HG02763 (cell line): ENCODE data around the gene MT4.

Experiments used
- ATAC-seq: cut with Tn5 transposase; IDR thresholded peaks from one replicate; pipeline ENCODE4 v1.9.1; 2021; ENCODE audit warnings: mild to moderate bottlenecking, moderate library complexity; ENCODE audit not compliant: unreplicated experiment

MT4 gene

GRCh38 chr16:56564793-56565477, at the start of gene MT4:
Gene MT4 (plus strand): TSS chr16:56565073. CDS start chr16:56565129, 56 bp downstream.
- no peak for ATAC-seq

DNA sequence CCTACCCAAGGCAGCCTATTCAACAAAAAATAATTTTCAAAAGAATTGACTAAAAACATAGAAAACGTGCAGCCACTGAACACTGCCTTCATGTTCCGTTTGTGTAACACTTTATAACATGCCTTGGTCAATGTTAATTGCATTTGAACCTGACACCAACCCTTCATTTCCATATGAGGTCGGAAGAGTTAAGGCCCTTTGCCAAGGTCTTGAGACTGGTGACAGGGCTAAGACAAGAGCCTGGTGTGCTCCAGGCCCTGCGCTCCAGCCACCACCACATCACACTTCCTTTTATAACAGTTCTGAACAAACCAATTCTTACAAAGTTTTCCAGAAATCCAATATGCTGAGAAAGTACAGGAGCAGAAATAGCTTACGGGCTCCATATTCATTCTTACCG, 49.2 kb upstream of the MT4 start:
- no peak for ATAC-seq

GRCh38 chr16:56517206-56517605, 47.7 kb upstream of the MT4 start:
- no peak for ATAC-seq

DNA sequence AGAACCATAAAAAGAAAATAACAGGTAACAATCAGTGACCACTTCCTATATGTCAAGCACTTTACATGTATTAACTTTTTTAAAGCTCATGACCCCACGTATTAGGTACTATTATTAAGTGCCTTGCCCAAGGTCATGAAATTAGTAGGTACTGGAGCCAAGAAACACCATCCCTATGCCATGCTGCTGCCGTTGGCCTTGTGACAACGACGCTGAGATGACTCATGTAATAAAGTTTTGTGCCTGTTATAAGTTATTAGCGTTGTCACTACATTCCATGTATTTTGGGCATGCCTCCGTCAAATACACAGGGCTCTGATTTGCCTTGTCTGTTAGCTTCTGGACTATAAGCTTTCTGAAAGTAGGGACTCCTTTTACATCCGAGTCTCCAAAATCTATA, 46.4 kb upstream of the MT4 start:
- ATAC-seq = no peak

DNA sequence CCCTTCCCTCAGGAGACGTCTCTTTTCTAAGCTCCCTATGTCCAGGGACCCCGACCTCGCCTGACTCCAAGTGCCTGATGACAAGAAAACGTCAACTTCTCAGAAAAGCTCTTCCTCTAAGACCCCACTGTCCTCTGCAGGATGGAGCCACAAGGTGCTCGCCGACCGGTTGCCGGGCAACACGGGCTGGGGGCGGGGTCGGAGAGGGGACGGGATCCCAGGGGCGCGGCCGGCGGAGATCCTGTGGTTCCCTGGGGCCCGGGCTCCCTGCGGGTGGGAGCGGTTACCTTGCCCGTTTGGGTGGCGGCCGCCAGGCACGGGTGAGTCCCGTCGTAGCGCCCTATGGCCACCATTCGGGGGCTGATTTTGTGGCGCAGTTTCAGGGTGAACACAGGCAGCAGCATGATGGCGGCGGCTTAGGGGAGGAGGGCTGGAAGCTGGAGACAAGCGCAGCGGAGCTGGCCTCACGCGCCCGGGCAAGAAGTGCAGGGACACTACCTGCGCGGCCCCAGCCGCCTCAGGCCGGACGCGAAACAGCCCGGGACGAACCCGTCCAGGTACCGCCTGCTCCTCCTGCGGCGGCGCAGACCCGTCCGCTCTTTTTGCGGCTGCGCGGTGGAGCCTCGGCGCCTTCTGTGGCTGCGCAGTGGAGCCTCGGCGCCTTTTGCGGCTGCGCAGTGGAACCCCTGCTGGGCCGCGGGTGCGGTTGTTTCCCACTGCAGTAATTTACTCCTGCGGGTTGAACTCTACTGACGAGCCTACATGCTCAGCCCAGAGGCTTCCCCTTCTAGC, 45.2 kb upstream of the MT4 start, which contains the start of gene BBS2:
BBS2 (minus strand) TSS at position 566 of the 792 bp plus-strand sequence; CDS start at position 404, 162 bp downstream.
- ATAC-seq = peak; percentile 85

DNA sequence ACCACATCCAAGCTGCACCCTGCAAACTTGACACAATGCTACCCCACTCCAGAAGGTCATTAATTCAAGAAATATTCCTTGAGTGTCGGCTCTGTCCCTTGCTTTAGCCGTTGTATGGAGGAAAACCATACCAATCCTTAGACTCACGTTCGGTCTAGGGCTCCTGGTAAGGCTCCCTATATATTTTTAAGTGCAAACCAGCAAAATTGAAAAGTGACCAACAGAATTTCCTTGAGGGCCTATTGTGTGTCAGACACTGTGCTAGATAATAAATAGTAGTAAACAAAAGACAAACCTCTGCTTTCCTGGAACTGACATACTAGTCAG, 44.7 kb upstream of the MT4 start:
- no peak for ATAC-seq

DNA sequence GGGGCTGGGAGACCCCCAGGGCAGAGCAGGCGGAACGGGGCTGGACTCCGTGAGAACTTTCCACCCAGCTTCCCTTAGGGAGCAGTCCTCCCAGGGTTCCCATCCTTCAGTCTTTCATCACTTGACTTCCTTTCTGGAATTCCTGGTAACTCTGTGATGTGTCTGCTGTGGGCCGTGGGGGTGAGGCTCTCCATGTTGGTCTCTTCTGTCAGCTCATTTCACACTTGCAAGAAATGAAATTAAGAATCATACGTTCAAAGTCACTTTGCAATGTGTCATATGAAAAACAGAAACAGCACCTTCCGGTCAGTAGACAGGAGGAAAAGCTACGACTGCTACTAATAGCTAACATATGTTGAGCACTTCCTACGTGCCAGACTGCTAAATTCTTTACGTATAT, 39.6 kb upstream of the MT4 start:
- ATAC-seq = no peak

- no peak for ATAC-seq
Observed at GRCh38 chr16:56530872-56531271, 34.0 kb upstream of the MT4 start.

- ATAC-seq = no peak
Observed at GRCh38 chr16:56532714-56533113, 32.2 kb upstream of the MT4 start.

- ATAC-seq = no peak
Observed at GRCh38 chr16:56534847-56535383, 30.0 kb upstream of the MT4 start.

DNA sequence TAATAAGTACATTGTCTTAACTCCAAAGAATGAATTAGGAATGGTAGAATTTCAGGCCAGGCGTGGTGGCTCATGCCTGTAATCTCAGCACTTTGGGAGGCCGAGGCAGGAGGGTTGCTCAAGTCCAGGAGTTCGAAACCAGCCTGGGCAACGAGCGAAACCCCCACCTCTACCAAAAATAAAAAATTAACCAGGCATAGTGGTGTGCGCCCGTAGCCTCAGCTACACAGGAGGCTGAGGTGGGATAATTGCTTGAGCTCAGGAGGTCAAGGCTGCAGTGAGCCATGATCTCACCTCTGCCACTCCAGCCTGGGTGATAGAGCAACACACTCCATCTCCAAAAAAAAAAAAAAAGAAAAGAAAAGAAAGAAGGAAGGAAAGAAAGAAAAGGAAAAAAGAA, 26.5 kb upstream of the MT4 start:
- ATAC-seq = no peak

DNA sequence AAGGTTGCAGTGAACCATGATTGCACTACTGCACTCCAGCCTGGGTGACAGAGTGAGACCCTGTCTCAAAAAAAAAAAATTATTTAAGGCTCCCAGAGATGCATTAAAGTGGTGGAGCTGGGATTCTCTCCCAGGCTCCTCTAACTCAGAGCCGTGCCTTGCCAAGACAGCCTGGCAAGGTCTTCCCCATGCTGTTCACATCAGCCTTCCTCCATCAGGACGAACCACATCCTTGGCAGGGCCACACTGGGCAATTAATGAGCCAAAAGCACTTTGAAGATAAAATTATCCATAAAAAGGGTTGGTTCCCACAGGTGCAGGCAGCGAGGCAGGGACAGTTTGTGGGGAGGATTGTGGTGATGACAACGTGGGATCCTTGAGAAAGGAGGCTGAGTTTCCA, 25.2 kb upstream of the MT4 start:
- no peak for ATAC-seq

DNA sequence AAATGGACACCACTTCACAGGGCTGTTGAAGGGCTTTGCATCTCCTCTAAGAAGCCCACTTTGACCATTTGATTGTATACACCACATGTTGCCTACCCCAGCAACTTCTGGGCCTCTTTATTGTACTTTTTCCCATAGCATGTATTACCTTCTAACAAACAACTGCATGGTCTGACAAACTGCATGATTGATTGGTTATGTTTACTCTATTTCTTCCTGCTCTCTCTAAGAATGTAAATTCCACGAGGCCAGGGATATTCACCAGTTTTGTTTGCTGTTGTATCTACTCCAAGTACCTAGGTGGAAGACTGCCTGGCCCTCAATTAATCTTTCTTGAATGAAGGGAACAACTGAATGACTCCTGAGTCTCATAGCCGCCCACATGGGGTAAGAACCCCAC, 22.8 kb upstream of the MT4 start:
- no peak for ATAC-seq

DNA sequence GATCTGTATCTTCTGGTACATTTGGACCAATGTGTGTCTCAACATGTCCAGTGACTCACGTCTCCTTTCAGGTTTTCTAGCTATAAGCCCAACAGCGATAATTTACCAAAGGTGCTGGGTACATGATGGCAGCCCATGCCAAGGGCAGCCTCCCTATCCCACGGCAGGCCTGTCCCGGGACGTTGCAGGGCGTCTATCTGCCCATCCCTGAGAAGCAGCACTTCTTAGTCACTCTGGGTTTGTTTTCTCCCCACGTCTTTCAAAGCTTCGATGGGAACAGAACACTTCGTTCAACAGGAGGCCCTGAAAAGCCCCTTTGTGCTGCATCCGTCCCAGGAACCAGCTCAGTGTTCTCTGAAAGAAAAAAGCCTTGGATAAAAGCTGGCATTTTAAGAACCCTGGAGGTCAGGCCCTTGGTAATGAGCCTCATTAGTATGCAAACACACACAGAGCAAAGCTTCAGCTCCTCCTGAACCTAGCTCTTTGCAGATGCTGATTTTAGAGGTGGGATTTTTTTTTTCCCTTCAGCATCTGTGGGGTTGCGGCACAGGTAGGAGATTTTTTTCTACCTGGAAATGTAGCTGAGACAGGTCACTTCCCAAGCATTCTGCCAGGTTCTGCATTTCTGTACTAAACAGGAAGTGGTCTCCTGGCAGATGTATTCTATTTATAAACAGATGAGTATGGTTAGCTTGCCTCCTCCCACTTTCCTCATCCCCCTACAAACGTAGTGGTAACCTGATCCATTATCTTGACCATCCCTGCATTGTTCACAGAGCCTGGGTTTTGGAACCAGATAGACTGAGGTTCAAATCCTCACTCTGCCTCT, 17.5 kb upstream of the MT4 start:
- ATAC-seq = no peak

DNA sequence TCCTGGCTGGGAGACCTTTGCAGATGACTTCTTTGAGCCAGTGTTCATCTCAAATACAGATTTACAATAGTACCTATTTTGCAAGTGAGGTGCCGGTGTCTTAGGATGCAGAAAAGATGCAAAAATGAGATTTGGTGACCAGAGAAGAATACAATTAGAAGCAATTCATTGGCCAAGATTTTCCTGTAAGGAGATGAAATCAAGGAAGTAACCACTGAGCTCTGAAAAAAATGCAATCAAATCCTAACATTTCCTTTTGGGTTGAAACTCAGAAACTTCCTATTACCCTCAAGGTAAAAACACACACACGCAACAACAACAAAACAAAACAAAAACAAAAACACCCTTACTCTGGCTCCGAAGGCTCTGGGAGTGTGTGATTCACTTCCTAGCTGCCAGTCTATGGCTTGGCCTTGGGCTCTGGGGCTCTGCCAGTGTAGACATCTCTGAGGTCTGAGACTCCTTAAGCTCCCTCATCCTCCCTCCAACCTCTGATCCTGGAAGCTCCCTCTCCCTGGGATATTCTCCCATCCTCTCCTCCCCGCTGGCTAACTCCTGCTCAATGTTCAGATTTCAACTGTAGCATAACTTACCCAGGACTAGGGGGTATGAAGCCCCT, 16.8 kb upstream of the MT4 start:
- ATAC-seq = no peak

GRCh38 chr16:56549161-56549560, 15.7 kb upstream of the MT4 start:
- ATAC-seq = no peak

DNA sequence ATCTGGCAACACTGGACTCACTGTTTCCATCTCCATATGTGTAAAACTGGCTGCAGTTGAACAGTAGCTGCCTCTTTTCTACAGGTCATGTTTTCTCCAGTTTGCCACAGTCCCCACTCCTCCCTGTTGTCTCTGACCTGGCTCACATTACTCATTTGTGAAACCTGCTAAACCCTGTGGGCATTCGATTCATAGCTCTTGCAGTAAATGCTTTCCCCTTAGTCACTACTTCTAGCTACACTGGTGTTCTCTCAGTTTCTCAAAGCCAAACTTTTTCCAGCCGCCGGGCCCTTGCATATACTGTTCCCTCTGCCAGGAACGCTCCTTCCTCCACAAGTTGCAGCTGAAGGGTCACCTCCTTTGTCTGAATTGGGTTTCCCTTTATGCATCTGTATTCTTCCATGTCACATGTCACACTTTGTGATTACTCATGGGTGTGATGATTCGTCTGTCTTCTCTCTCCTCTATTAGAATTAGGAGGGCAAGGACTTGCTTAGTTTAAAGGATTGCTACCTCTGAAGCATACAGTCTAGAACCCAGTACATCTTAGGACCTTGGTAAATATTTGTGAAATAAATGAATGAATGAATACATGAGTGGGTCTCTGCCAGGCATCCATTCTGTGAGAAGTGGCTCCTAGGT, 15.0 kb upstream of the MT4 start:
- no peak for ATAC-seq

DNA sequence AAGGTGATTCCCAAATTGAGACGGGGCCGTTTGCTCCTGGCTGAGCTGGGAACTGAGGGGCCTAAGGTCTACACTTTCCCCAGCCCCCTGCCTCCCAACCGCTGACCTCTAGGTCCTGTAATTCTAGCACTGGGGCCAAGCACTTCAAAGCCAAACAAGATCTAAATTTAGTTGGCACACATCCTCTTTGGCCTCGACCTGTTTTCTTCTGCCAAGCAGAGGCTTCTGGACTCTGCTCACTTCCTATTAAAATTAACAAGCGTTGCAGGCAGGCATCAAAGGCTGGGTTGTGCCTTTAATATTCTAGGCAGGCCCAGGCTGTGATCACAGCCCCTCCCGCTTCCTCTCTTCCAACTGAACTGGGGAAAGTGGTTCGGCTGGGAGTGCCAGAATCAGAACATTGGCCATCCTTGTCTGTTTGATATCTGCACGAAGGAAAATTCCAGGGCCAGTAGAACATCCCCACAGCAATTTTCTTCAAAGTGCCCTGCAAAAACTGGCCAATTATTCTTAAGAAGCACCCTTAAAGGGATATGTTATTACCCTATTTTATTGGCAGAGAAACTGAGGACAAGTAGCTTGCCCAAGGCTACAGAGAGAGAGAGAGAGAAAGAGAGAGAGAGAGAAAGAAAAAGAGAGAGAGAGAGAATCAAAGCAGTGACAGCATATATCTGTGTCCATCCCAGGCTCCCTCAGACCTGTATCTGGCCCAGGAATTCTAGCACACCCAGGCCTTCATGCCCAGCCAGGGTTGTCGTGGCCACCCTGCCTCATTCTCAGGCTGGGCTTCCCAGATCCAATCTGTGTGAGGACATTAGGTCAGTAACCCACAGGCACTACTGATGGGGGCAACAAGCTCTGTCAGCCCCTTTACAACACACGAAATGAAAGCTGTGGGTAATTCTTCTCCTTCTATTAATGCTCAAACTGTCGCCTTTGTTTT, 12.8 kb upstream of the MT4 start:
- ATAC-seq = no peak

- no peak for ATAC-seq
Observed at GRCh38 chr16:56554441-56554840, 10.4 kb upstream of the MT4 start.
